NCI-H526 treated with DMSO at 0.1 percent for 48 hours (cell line): ENCODE data around the gene MFSD2B.
"Not testable (repeated sequence)": the region's sequence is repeated elsewhere in the genome, so short reads cannot be mapped to it uniquely, and the experiment has no call there.

Source experiments
- DNase-seq: peaks from one replicate; lab custom pipeline; 2025; lab: John Stamatoyannopoulos, UW

MFSD2B gene

DNA sequence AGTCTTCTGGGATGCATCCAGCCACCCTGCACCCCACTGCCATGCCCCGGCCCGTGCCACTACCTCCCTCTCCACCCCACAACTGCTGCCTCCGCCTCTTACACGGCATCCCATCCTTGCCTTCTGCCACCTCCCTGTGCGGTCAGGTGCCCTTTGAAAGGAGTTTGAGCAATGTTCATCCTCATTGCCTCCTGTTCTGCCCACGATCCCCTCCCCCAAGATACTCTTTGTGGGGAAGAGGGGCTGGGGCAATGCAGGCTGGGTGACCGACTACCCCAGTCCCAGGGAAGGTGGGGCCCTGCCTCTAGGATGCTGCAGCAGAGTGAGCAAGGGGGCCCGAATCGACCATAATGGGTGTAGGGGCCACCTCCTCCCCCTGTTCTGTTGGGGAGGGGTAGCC is 8.4 kb downstream of the MFSD2B start:
- no peak for DNase-seq

DNA sequence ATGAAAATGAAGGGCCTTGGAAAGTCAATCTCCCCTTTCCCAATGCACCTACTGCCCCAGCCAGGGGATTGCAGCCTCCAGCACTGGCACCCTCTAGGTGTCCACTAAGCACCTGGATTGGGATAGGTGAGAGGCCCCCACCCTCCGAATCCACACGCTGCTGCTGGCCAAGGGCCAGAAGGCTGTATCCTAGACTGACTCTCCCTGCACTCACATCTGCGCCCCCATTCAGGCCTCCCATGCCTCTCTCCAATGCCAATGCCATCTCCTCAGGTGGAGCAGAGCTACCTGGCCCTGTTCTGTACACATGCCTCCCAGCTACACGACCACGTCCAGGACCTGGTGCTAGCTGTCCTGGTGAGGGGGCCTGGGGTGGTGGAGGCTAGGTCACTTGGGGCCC is 9.8 kb downstream of the MFSD2B start:
- no peak for DNase-seq

DNA sequence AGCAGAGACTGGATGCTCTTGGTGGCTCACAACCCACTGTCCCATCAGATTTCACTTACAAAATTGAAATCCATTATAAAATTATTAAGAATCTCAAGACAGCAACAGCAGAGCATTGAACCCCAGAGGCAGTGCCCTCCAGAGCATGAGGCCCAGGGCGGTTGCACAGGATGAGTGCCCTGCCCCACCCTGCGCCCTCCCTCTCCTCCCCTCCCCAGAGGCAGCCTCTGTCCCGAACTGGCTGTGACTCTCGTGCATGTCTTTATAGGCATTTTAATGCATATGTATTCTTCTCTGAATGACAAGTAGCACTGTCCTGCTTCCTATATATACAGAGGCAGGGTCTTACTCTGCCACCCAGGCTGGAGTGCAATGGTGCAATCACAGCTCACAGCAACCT is 10.4 kb downstream of the MFSD2B start:
- DNase-seq = no peak

DNA sequence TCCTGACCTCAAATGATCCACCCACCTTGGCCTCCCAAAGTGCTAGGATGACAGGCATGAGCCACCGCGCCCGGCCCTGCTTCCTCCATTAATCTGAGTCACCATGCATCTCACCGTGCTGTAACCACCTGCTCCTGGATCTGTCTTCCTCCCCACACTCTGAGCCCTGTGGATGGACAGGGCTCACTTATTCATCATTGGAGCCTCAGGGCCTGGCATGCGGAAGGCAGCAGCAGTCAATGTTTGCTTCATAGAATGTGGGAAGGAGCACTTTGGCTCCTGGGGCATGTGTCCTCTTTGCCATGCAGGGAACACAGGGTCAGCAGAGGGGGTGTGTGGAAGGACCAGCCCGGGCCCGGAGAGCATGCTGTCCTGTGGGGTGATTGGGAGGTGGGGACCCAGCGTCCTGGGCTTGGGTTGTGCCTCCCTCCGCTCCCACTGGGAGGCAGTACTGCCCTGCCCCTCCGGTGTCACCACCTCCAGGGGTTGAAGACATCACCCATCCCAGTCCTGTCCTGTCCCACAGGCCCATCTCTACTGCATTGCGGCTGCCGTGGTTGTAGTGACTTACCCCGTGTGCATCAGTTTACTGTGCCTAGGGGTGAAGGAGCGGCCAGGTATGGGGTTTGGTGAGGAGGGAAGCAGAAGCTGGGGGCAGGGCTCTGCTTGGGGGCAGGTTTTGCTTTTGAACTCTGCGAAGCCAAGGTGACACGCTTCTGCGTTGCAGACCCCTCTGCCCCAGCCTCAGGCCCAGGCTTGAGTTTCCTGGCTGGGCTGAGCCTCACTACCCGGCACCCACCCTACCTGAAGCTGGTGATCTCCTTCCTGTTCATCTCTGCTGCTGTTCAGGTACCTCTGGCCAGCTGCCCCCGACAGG is 11.5 kb downstream of the MFSD2B start:
- no peak for DNase-seq

DNA sequence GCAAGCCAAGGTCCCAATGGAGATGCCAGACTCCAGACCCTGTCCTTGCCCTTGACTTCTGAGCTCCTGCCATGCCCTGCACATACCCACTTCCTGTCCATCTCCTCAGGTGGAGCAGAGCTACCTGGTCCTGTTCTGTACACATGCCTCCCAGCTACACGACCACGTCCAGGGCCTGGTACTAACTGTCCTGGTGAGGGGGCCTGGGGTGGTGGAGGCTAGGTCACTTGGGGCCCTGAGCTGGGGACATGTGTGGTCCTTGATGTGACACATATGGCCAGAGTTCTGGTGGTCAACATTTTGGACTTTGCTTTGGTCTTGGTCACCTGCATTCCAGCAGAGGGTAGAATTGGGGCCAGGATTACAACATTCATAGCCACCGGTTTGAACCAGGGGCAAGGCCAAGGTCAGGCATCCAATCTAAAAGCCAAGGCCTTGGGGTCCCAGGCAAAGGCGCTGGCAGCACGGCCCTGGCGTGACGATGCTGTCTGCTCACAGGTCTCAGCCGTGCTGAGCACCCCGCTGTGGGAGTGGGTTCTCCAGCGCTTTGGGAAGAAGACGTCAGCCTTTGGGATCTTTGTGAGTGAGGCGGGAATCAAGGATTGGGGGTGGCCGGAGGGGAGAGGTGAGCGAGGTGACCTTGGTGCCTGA is 12.6 kb downstream of the MFSD2B start:
- DNase-seq = no peak

DNA sequence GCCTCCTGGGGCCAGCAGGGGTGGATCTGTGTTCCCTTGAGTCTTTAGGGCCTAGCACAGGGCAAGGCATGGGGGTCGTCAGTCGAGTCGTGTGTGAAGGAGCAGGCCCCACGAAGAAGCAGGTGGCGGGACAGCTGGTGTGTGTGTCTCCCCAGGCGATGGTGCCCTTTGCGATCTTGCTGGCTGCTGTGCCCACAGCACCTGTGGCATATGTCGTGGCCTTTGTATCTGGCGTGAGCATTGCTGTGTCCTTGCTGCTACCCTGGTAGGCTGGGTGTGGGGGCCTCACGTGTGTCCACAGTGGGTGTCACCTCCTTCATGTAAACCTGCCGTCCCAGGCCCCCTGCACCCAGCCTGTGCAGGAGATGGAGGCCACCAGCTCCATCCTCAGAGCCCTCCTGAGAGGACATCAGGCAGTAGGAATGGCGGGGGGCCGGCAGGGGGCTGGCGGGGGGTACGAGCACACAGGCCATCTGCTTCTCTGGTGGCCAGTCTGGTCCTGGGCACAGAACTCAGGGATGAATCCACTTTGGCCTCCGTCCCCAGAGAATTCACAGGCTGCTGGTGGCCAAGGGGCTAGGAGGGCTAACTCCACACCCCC is 13.2 kb downstream of the MFSD2B start:
- no peak for DNase-seq

DNA sequence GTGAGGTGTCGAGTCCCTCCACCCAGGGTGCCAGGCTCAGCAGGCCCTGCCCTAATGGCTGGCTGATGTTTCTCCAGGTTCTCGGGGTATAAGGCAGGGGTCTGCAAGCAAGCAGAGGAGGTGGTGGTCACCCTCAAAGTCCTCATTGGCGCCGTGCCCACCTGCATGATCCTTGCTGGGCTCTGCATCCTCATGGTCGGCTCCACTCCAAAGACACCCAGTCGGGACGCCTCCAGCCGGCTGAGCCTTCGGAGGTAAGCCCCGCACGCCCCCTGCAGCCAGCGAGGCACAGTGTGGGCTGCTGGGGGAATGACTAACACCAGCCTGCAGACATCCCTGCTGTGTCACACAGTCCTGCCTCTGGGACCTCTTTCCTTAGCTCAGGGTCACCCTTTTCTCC is 14.1 kb downstream of the MFSD2B start:
- no peak for DNase-seq

DNA sequence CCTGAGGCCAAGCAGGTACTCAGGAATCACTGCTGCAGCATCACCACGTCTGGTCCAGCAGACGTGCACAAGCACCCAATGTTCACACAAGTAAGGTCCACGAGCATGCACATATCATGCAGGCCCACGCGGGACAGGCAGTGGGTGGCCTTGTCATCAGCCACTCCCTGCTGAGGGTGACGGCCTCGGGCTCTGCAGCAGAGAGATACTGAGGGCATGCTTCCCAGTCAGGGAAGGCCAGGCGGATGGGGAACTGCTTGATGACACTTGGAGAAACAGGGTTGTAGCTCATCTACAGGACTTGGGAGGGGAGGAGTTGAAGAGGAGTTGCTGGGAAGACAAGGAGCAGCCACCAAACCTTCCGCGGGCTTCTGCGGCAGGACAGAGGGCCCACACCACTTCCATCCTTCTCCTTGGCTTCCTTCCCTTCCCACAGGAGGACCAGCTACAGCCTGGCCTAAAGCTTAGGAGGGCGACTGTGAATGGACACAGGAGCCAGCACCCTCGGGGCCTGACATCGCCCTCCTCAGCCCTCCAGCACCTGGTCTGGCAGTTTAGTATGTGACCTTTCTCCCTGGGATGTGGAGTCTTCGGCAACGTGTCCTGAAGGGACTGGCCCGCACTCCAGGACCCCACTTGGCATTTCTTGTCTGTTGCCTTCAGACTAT is 15.2 kb downstream of the MFSD2B start:
- no peak for DNase-seq

DNA sequence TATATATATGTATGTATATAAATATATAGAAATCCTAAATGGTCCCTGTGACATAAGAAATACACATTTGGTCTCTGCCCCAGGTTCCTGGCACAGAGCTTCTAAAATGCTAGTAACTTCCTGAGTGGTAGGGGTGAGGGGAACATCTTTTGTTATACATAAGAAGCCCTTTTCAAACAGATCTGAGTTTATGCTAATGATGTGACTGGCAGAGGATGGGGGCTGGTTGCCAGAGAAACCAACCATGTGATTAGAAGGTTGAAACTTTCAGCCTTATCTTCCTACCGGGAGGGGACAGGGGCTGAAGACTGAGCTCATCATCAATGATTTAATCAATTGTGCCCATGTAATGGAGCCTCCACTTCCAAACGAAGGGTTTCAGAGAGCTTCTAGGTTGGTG is 16.3 kb downstream of the MFSD2B start:
- DNase-seq = no peak

DNA sequence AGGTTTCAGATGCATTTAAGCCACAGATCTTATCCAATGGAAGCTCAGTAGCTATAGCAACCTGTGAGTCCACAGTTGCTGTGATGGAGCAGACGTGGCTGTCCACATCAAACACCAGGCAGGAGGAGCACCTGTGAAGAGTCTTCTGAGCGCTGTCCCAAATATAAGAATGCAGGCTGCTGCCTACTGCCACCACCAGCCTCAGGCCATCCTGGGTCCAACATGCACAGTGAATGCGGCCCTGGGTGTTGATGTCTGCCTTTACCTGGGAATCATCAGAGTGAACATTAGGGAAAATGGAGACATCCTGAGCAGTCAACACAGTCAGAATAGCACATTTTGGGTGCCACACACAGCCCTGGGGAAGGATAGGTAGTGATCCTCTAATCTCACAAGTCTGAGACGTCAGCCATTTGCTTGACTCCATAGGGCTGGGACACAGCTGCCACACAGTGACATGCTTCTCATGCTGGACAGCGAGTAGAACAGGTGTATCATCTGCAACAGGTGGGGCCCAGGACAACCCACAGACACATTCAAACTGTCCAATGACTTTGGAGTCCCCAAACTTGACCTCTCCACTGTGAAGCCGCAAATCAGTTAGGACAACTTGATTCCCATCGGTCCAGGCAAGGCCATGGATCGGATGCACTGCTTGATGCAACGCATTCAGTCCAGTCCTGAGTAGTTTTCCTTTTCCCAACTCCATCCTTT is 29.1 kb downstream of the MFSD2B start:
- no peak for DNase-seq

DNA sequence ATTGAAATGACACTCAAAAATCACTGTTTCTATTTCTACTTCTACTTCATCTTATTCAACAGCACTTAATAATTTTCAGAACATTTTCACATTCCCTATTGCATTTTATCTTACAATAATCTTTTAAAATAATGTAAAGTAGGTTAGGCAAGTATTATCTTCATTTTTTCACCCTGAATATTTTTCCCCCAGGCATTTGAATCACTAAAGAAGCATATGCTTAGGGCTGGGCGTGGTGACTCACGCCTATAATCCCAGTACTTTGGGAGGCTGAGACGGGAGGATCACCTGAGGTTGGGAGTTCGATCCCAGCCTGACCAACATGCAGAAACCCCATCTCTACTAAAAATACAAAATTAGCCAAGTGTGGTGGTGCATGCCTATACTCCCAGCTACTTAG is 30.6 kb downstream of the MFSD2B start:
- no peak for DNase-seq

DNA sequence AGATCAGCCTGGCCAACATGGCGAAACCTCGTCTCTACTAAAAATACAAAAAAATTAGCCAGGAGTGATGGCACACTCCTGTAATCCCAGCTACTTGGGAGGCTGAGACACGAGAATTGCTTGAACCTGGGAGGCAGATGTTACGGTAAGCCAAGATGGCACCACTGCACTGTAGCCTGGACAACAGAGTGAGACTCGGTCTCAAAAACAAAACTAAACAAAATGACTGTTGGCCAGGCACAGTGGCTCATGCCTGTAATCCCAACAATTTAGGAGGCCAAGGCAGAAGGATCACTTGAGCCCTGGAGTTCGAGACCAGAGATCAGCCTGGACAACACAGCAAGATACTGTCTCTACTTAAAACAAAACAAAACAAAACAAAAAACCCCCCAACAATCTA is 33.2 kb downstream of the MFSD2B start:
- DNase-seq = not testable (repeated sequence)

DNA sequence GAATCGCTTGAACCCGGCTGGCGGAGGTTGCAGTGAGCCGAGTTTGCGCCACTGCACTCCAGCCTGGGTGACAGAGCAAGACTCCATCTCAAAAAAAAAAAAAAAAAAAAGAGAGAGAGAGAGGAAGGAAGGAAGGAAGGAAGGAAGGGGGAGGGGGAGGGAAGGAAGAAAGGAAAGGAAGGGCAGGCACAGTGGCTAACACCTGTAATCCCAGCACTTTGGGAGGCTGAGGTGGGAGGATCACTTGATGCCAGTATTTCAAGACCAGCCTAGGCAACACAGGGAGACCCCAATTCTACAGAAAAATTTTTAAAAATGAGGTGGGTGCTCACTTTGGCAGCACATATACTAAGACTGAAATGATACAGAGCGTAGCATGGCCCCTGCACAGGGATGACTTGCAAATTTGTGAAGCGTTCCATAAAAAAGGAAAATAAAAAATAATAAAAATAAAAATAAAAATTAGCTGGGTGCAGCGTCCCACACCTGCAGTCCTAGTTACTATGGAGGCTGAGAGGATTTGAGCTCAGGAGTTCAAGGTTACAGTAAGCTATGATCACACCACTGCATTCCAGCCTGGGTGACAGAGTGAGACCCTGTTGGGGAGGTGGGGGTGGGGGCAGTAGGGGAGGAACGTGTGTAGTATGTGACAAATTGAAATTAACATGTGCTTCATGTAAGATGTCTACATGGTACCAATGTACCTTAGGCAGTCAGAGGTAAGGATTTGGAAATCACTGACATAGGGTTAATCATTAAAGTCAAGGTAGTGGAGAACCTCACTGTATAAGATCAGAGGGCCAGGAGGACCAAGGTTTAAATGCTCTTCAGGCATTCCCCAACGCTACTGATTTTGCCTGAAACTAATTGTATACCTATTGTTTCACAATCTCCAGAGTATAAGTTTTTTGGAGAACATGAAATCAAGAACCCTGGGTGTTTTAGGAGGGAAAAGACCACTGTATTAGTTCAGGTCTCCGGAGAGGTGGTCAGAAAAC is 35.9 kb downstream of the MFSD2B start:
- DNase-seq = no peak

DNA sequence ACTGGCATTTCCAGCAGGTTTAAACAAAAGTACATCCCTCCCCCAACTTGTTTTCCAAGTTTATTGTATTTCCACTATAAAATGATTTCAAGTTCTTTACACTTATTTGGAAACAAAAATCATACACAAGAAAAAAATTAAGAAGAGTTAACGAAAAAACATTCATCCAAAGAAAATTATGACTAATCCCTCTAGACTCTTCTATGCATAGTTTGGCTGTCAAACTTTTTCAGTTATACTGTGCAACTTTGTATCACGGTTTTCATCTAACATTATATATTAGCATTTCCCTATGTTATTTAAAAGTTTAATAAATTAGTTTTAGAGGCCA is 36.7 kb downstream of the MFSD2B start:
- DNase-seq = no peak

DNA sequence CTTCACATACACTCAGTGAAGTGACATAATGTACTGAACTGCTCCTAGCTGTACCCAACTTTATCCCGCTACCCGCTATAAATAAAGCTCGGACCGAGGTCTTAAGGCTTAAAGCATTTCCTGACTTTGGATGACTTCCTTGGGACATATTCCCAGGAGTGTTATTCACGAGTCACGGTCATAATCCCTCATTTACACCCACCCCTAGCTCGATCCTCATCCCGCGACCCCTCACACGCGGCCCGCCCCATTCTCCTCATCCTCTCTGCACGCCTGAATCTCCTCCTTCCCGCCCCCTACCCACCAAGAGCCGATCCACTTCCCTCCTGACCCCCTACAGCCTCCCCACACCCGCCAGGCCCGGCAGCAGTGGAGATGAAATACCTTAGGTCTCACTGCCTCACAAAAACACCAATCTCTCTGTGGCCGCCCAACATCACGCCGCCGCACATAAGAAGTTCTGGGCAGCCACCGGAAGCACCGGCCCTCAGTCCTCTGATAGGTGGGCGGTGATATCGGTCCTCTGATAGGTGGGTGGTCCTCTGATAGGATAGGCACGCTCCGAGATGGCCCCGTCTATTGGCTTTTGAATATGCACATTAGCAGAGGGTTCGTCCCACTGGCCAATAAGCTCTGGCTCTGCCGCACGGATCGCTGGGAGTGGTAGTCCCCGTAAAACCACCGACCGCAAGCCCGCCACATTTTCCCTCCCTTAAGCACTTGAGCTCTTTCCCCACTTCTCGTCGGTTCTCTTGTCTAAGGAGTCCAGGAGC is 37.2 kb downstream of the MFSD2B start, which contains the start of gene WDCP:
Gene WDCP, minus strand, starts transcription at position 462 of the 773 bp plus-strand sequence. CDS start 7,897 bp downstream, outside the sequence.
- peak; percentile 97 for DNase-seq

DNA sequence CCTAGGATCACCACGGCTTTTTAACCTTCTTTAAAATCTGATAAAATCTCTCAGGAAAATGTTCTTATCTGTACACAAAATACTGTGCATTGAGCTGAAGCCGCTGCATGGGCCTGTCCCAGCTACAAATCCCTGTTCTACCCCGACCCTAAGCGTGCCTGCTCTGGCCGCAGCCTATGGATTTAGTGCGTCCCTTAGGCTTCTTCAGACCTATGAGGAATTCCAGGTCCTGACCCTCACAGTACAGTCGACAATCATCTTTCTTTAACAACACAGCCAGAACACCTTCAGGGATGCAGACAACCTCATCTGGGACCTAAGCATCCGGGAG is 37.8 kb downstream of the MFSD2B start:
- DNase-seq = no peak

DNA sequence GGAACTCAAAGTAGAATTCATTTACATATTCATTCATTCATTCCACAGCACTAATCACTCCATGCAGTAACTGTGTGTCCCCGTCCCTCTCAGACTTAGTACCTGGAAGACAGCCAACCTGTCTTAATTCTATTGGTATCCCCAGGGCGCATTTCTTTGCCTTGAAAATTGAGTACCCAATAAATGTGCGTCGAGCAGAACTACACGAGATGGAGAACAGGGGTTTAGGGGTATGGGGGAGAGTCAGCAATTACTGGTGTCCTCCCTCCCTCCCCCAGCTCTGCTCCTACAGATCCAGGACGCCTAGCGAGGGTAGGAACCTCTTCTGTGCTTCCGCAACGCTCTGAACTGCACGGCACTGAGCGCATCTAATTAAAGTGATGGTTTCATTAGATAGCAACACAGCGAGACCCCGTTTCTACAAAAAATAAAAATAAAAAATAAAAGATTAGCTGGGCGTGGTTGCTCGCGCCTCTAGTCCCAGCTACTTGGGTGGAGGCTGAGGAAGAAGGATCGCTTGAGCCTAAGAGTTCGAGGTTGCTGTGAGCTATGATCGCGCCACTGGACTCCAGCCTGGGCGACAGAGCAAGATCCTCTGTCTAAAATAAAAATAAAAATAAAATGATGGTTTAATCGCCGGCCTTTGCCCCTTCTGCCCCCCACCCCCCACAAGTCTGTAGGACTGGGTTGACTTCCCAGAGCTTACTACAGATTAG is 39.0 kb downstream of the MFSD2B start:
- no peak for DNase-seq

DNA sequence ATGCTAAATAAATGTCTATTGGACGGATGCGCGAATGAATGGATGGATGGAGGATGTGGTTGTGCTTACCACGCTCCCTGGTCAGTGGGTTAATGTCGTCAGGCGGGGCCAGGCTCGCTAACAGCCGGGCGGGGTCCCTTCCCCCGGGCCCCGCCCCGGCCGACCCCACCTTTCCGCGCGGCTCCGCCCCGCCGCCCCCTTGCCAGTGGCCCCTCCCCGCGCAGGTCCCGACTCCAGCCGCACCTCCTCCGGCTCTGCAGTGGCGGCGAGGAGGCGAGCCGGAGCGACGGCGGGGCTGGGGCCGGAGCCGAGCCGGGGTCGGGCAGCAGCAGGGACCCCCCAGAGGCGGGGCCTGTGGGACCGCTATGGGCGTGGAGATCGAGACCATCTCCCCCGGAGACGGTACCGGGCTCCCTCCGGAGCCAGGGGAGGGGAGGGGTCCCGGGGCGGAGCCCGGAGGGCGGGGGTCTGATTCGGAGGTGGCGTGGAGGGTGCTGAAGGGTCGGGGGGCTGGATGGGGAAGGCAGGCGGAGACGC is 39.7 kb downstream of the MFSD2B start, which contains the start of gene FKBP1B:
Gene FKBP1B, plus strand, starts transcription at position 257 of the 537 bp plus-strand sequence. Its CDS starts 109 bp downstream, at position 366.
- DNase-seq = peak; percentile 25
